A673 (cell line): Measurements from ENCODE around the gene XYLT1. TPM values are rescaled to one million over a fixed set of nuclear protein-coding genes. Genes with fewer than 3 reads are reported as not detected.

ENCODE experiments used
- BruUV-seq: library from RNA; stranded (reverse); fragments of 400-500 nt; replicated peaks from 2 replicates; lab custom pipeline; 2021; lab: Mats Ljungman, UMichigan
- CTCF ChIA-PET: fragments of 300-600 bp; sonication (Branson Sonifier 250); formaldehyde crosslinking; loops from one replicate; lab custom pipeline; 2022; ENCODE audit warnings: antibody characterized with exemption; lab: Charles Lee
- POLR2A ChIA-PET: fragments of 300-600 bp; sonication (Branson Sonifier 250); formaldehyde crosslinking; loops from one replicate; lab custom pipeline; 2022; ENCODE audit warnings: antibody characterized with exemption; ENCODE audit not compliant: low non-redundant PET; lab: Charles Lee
- DNase-seq: peaks from one replicate; pipeline ENCODE4 v3.0.0-alpha.2; 2015; ENCODE audit warnings: low spot score
- H3K27ac ChIP-seq: fragments of 200-600 bp; sonication (generic); 2 replicates; pipeline ENCODE4 v1.5.1; 2016; ENCODE audit warnings: mixed run types, low read depth, mild to moderate bottlenecking, mixed read lengths, antibody characterized with exemption, low read length; ENCODE audit not compliant: poor library complexity, severe bottlenecking
- H3K27me3 ChIP-seq: fragments of 200-600 bp; sonication (generic); replicated peaks from 2 replicates; pipeline ENCODE4 v1.6.1; 2017; ENCODE audit warnings: mixed run types, low read depth, mild to moderate bottlenecking, mixed read lengths, antibody characterized with exemption, low read length; ENCODE audit not compliant: insufficient read depth, poor library complexity
- H3K36me3 ChIP-seq: fragments of 200-600 bp; sonication (generic); 2 replicates; pipeline ENCODE4 v1.6.1; 2016; ENCODE audit warnings: mixed run types, mild to moderate bottlenecking, mixed read lengths, antibody characterized with exemption, low read length; ENCODE audit not compliant: insufficient read depth, poor library complexity, severe bottlenecking
- H3K4me1 ChIP-seq: fragments of 200-600 bp; sonication (generic); 2 replicates; pipeline ENCODE4 v1.6.1; 2017; ENCODE audit warnings: mixed run types, mild to moderate bottlenecking, mixed read lengths, antibody characterized with exemption, low read length; ENCODE audit not compliant: insufficient read depth, poor library complexity, severe bottlenecking
- H3K4me3 ChIP-seq: fragments of 200-600 bp; sonication (generic); 2 replicates; pipeline ENCODE4 v1.5.1; 2016; ENCODE audit warnings: low read depth, mixed run types, mild to moderate bottlenecking, mixed read lengths, low read length; ENCODE audit not compliant: poor library complexity, severe bottlenecking
- H3K9me3 ChIP-seq: fragments of 200-600 bp; sonication (generic); 2 replicates; pipeline ENCODE4 v1.6.1; 2016; ENCODE audit warnings: mixed run types, low read depth, mild to moderate bottlenecking, mixed read lengths, antibody characterized with exemption, low read length; ENCODE audit not compliant: poor library complexity, severe bottlenecking
- EZH2 ChIP-seq: fragments of 200-600 bp; sonication (generic); IDR thresholded peaks from 2 replicates; pipeline ENCODE4 v1.6.1; 2017; ENCODE audit warnings: borderline replicate concordance, low read depth, mild to moderate bottlenecking, mixed read lengths, antibody characterized with exemption, low read length; ENCODE audit not compliant: poor library complexity, severe bottlenecking
- intact Hi-C: fragments of 100-400 bp; cut with micrococcal nuclease; formaldehyde crosslinking; loops from one replicate; pipeline ENCODE4 v1.10.0; 2022; ENCODE audit not compliant: unreplicated experiment
- total RNA-seq: library from RNA; stranded (reverse); gene quantifications from 2 replicates; pipeline ENCODE4 v1.2.3, GENCODE V29; 2021
- TF ChIP-seq, protein P1 (sequence below): fragments of 300-800, 200-600 bp; sonication (generic); conservative IDR thresholded peaks from 2 replicates; pipeline ENCODE4 v1.5.1; 2017; ENCODE audit warnings: low read depth, mild to moderate bottlenecking, antibody characterized with exemption, low read length, moderate library complexity, mixed read lengths

The XYLT1 gene
- total RNA-seq, 1 experiment from 2014 or later, result 0.64 TPM

GRCh38 chr16:17230932-17231581, 239.7 kb downstream of the XYLT1 start:
- DNase-seq, result no peak
- TF ChIP-seq, protein P1, sequence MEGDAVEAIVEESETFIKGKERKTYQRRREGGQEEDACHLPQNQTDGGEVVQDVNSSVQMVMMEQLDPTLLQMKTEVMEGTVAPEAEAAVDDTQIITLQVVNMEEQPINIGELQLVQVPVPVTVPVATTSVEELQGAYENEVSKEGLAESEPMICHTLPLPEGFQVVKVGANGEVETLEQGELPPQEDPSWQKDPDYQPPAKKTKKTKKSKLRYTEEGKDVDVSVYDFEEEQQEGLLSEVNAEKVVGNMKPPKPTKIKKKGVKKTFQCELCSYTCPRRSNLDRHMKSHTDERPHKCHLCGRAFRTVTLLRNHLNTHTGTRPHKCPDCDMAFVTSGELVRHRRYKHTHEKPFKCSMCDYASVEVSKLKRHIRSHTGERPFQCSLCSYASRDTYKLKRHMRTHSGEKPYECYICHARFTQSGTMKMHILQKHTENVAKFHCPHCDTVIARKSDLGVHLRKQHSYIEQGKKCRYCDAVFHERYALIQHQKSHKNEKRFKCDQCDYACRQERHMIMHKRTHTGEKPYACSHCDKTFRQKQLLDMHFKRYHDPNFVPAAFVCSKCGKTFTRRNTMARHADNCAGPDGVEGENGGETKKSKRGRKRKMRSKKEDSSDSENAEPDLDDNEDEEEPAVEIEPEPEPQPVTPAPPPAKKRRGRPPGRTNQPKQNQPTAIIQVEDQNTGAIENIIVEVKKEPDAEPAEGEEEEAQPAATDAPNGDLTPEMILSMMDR, result no peak
- TF ChIP-seq EZH2, result no peak
- POLR2A ChIA-PET, result no interaction called here
- H3K4me3 ChIP-seq, result no peak overlapping the region
- CTCF ChIA-PET, result no interaction called here
- H3K9me3 ChIP-seq, result no peaks in the 10 kb centered on the region
- no peaks in the 10 kb centered on the region for H3K36me3 ChIP-seq
- H3K4me1 ChIP-seq, result no peaks in the 10 kb centered on the region
- H3K27ac ChIP-seq, result no peak overlapping the region
- intact Hi-C loops, result no loop called here
- no peaks in the 10 kb centered on the region for H3K27me3 ChIP-seq
- no TSS peak for BruUV-seq

DNA sequence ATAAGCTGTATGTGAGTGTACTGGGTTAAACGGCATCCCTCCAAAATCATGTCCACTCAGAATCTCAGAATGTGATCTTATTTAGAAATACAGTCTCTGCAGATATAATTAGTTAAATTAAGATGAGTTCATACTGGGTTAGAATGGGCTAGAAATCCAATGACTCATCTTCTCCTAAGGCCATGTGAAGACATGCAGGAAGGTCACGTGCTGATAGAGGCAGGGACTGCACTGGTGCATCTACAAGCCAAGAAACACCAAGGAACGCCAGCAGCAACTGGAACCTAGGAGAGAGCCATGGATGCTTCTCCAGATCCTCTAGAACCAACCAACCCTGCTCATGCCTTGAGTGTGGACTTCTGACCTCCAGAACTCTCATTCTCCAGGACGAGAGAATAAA, 241.0 kb downstream of the XYLT1 start:
- DNase-seq, result no peak
- Histone ChIP-seq H3K4me1 (no peaks in the 10 kb centered on the region), H3K4me3 (no peak overlapping the region), H3K36me3 (no peaks in the 10 kb centered on the region), H3K27me3 (no peaks in the 10 kb centered on the region), H3K9me3 (no peaks in the 10 kb centered on the region), H3K27ac (no peak overlapping the region)
- no TSS peak for BruUV-seq
- TF ChIP-seq, protein P1, result no peak
- no peak for TF ChIP-seq EZH2
- intact Hi-C loops, result no loop called here
- CTCF ChIA-PET, result no interaction called here
- POLR2A ChIA-PET, result no interaction called here

GRCh38 chr16:17229131-17229530, 241.6 kb downstream of the XYLT1 start:
- CTCF ChIA-PET, result no interaction called here
- BruUV-seq, result no TSS peak
- intact Hi-C loops, result no loop called here

More at GRCh38 chr16:17229131-17229530, 241.6 kb downstream of the XYLT1 start:
- DNase-seq, result no peak
- no peaks in the 10 kb centered on the region for H3K9me3 ChIP-seq
- no peaks in the 10 kb centered on the region for H3K36me3 ChIP-seq
- TF ChIP-seq, protein P1, result no peak
- no peak for TF ChIP-seq EZH2
- no peaks in the 10 kb centered on the region for H3K27me3 ChIP-seq
- no peak overlapping the region for H3K4me3 ChIP-seq
- H3K27ac ChIP-seq, result no peak overlapping the region
- no peaks in the 10 kb centered on the region for H3K4me1 ChIP-seq
- POLR2A ChIA-PET, result no interaction called here
